Skeletal muscle satellite cell (primary cell): ENCODE measurements around the gene NTN1.

Experiments used
- H3K27me3 ChIP-seq: 2 replicates; pipeline ENCODE4 v1.7.0; 2013; ENCODE audit warnings: low read length; ENCODE audit not compliant: control insufficient read depth, insufficient read depth
- H3K36me3 ChIP-seq: 2 replicates; pipeline ENCODE4 v1.7.0; 2013; ENCODE audit warnings: mild to moderate bottlenecking, control low read depth, low read length; ENCODE audit not compliant: insufficient read depth
- H3K4me1 ChIP-seq: 2 replicates; pipeline ENCODE4 v1.7.0; 2013; ENCODE audit warnings: low read length; ENCODE audit not compliant: control insufficient read depth, insufficient read depth
- H3K4me2 ChIP-seq: 2 replicates; pipeline ENCODE4 v1.7.0; 2013; ENCODE audit warnings: mild to moderate bottlenecking, low read length
- H3K4me3 ChIP-seq: 2 replicates; pipeline ENCODE4 v1.7.0; 2013; ENCODE audit warnings: low read length
- H3K9ac ChIP-seq: 2 replicates; pipeline ENCODE4 v1.7.0; 2013; ENCODE audit warnings: mild to moderate bottlenecking, low read depth, low read length, moderate library complexity
- H3K9me3 ChIP-seq: replicated peaks from 2 replicates; pipeline ENCODE4 v1.7.0; 2013; ENCODE audit warnings: mild to moderate bottlenecking, control low read depth, low read length

Gene NTN1

GRCh38 chr17:9026741-9027140 lies 5.4 kb downstream of the NTN1 start:
- H3K4me1 ChIP-seq, result peaks cover 7% of the 10 kb centered on the region
- peaks cover 28% of the 10 kb centered on the region for H3K27me3 ChIP-seq
- no peaks in the 10 kb centered on the region for H3K36me3 ChIP-seq
- no peaks in the 10 kb centered on the region for H3K9me3 ChIP-seq
- no peak overlapping the region for H3K4me3 ChIP-seq
- no peak overlapping the region for H3K4me2 ChIP-seq
- no peak overlapping the region for H3K9ac ChIP-seq

GRCh38 chr17:9028202-9028987 lies 7.1 kb downstream of the NTN1 start:
- H3K4me1 ChIP-seq, result no peaks in the 10 kb centered on the region
- H3K9me3 ChIP-seq, result no peaks in the 10 kb centered on the region
- H3K27me3 ChIP-seq, result peaks cover 14% of the 10 kb centered on the region
- no peaks in the 10 kb centered on the region for H3K36me3 ChIP-seq
- no peak overlapping the region for H3K4me3 ChIP-seq
- no peak overlapping the region for H3K9ac ChIP-seq
- H3K4me2 ChIP-seq, result no peak overlapping the region

- Histone ChIP-seq H3K27me3 (peaks cover 8% of the 10 kb centered on the region), H3K4me3 (no peak overlapping the region), H3K9ac (no peak overlapping the region), H3K4me2 (no peak overlapping the region), H3K9me3 (no peaks in the 10 kb centered on the region), H3K36me3 (no peaks in the 10 kb centered on the region), H3K4me1 (no peaks in the 10 kb centered on the region)
Observed at GRCh38 chr17:9028988-9029570, 7.8 kb downstream of the NTN1 start.

- Histone ChIP-seq H3K4me1 (no peaks in the 10 kb centered on the region), H3K9ac (no peak overlapping the region), H3K4me3 (no peak overlapping the region), H3K9me3 (no peaks in the 10 kb centered on the region), H3K36me3 (no peaks in the 10 kb centered on the region), H3K4me2 (no peak overlapping the region), H3K27me3 (no peaks in the 10 kb centered on the region)
Observed at GRCh38 chr17:9032151-9032550, 10.8 kb downstream of the NTN1 start.

- no peak overlapping the region for H3K4me3 ChIP-seq
- H3K27me3 ChIP-seq, result no peaks in the 10 kb centered on the region
- H3K4me1 ChIP-seq, result no peaks in the 10 kb centered on the region
- no peaks in the 10 kb centered on the region for H3K9me3 ChIP-seq
- no peaks in the 10 kb centered on the region for H3K36me3 ChIP-seq
- H3K9ac ChIP-seq, result no peak overlapping the region
- no peak overlapping the region for H3K4me2 ChIP-seq
Observed at GRCh38 chr17:9032583-9032982, 11.3 kb downstream of the NTN1 start.

- Histone ChIP-seq H3K9ac (no peak overlapping the region), H3K9me3 (no peaks in the 10 kb centered on the region), H3K4me3 (no peak overlapping the region), H3K36me3 (no peaks in the 10 kb centered on the region), H3K4me2 (no peak overlapping the region), H3K4me1 (no peaks in the 10 kb centered on the region), H3K27me3 (no peaks in the 10 kb centered on the region)
Observed at GRCh38 chr17:9035249-9035648, 13.9 kb downstream of the NTN1 start.

GRCh38 chr17:9036336-9036735 lies 15.0 kb downstream of the NTN1 start:
- H3K4me1 ChIP-seq, result no peaks in the 10 kb centered on the region
- no peaks in the 10 kb centered on the region for H3K36me3 ChIP-seq
- H3K9me3 ChIP-seq, result no peaks in the 10 kb centered on the region
- no peak overlapping the region for H3K4me3 ChIP-seq
- no peak overlapping the region for H3K9ac ChIP-seq
- H3K27me3 ChIP-seq, result no peaks in the 10 kb centered on the region
- H3K4me2 ChIP-seq, result no peak overlapping the region

- H3K36me3 ChIP-seq, result no peaks in the 10 kb centered on the region
- no peaks in the 10 kb centered on the region for H3K4me1 ChIP-seq
- no peak overlapping the region for H3K9ac ChIP-seq
- no peak overlapping the region for H3K4me3 ChIP-seq
- no peak overlapping the region for H3K4me2 ChIP-seq
- no peaks in the 10 kb centered on the region for H3K9me3 ChIP-seq
- no peaks in the 10 kb centered on the region for H3K27me3 ChIP-seq
Observed at GRCh38 chr17:9037736-9038135, 16.4 kb downstream of the NTN1 start.

- no peak overlapping the region for H3K4me3 ChIP-seq
- no peak overlapping the region for H3K4me2 ChIP-seq
Observed at GRCh38 chr17:9038380-9038779, 17.1 kb downstream of the NTN1 start.

GRCh38 chr17:9044772-9045463 lies 23.6 kb downstream of the NTN1 start:
- no peaks in the 10 kb centered on the region for H3K4me1 ChIP-seq
- no peak overlapping the region for H3K4me2 ChIP-seq
- H3K36me3 ChIP-seq, result no peaks in the 10 kb centered on the region
- no peak overlapping the region for H3K9ac ChIP-seq
- no peaks in the 10 kb centered on the region for H3K9me3 ChIP-seq
- no peaks in the 10 kb centered on the region for H3K27me3 ChIP-seq
- H3K4me3 ChIP-seq, result no peak overlapping the region

More at GRCh38 chr17:9038380-9038779, 17.1 kb downstream of the NTN1 start:
- no peaks in the 10 kb centered on the region for H3K27me3 ChIP-seq
- H3K36me3 ChIP-seq, result no peaks in the 10 kb centered on the region
- no peaks in the 10 kb centered on the region for H3K9me3 ChIP-seq
- H3K9ac ChIP-seq, result no peak overlapping the region
- H3K4me1 ChIP-seq, result no peaks in the 10 kb centered on the region

- Histone ChIP-seq H3K4me3 (no peak overlapping the region), H3K4me1 (no peaks in the 10 kb centered on the region), H3K27me3 (no peaks in the 10 kb centered on the region), H3K9me3 (no peaks in the 10 kb centered on the region), H3K36me3 (no peaks in the 10 kb centered on the region), H3K4me2 (no peak overlapping the region), H3K9ac (no peak overlapping the region)
Observed at GRCh38 chr17:9050801-9051401, 29.6 kb downstream of the NTN1 start.
